PC-3 (cell line): Measurements from ENCODE around the gene C1orf198.

Experiments used
- CTCF ChIP-seq: fragments of 300-600 bp; sonication (generic); conservative IDR thresholded peaks from 2 replicates; pipeline ENCODE4 v1.5.1; 2017; ENCODE audit warnings: antibody characterized with exemption, low read depth, mild to moderate bottlenecking, low read length
- EZH2 ChIP-seq: fragments of 300-600 bp; sonication (generic); IDR thresholded peaks from one replicate; pipeline ENCODE4 v1.6.1; 2017; ENCODE audit warnings: antibody characterized with exemption, mild to moderate bottlenecking, low read length; ENCODE audit not compliant: unreplicated experiment

DNA sequence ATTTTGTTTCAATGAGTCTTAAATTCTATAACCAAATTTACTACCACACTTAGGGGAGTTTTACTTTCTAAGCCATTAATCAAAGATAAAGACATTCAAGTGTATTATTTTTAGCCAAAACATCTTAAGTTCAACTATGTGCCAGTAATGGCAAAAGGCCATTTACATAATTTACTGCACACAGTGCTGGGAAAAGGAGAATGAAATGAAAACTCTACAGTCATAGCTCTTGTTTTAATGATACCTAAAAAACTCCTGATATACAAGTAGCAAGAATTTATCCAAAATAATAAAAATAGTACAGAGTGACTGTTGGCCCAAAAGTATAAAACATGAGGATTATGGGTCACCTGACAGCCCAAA lies 42.4 kb upstream of the C1orf198 start:
- TF ChIP-seq CTCF (no peak), EZH2 (no peak)
